HCT116 (cell line): Measurements from ENCODE around the gene RNASET2.

Source experiments
- FOSL1 ChIP-seq: IDR thresholded peaks from 2 replicates; pipeline ENCODE4 v1.6.1; 2012; ENCODE audit warnings: low read depth
- MAX ChIP-seq: IDR thresholded peaks from 2 replicates; pipeline ENCODE4 v1.6.1; 2012
- POLR2A ChIP-seq: IDR thresholded peaks from 2 replicates; pipeline ENCODE4 v1.7.0; 2011; ENCODE audit warnings: borderline replicate concordance; ENCODE audit not compliant: insufficient read depth, insufficient read length; ENCODE audit errors: extremely low read depth
- YY1 ChIP-seq: IDR thresholded peaks from 2 replicates; pipeline ENCODE4 v1.6.1; 2011; ENCODE audit warnings: low read length, low read depth, moderate library complexity, mild to moderate bottlenecking; ENCODE audit not compliant: insufficient replicate concordance; ENCODE audit errors: extremely low read depth
- ZNF274 ChIP-seq: fragments of 200-500 bp; sonication (Bioruptor generic); IDR thresholded peaks from 2 replicates; pipeline ENCODE4 v1.6.1; 2014; ENCODE audit warnings: mild to moderate bottlenecking, low read depth, low read length, inconsistent platforms
- TF ChIP-seq, protein P1 (sequence below), 3 experiments: fragments of 200-600 bp in 1 of 3; sonication (generic) in 1 of 3; IDR thresholded peaks in 2 of 3; conservative IDR thresholded peaks in 1 of 3; 2 replicates each; pipeline ENCODE4 v1.5.1; 2012 to 2017; ENCODE audit warnings: low read depth in 2 of 3, low read length in 2 of 3, antibody characterized with exemption in 1 of 3, borderline replicate concordance in 1 of 3, control low read depth in 1 of 3, mild to moderate bottlenecking in 1 of 3, mixed read lengths in 1 of 3, mixed run types in 1 of 3, moderate library complexity in 1 of 3; ENCODE audit not compliant: insufficient read depth in 1 of 3

DNA sequence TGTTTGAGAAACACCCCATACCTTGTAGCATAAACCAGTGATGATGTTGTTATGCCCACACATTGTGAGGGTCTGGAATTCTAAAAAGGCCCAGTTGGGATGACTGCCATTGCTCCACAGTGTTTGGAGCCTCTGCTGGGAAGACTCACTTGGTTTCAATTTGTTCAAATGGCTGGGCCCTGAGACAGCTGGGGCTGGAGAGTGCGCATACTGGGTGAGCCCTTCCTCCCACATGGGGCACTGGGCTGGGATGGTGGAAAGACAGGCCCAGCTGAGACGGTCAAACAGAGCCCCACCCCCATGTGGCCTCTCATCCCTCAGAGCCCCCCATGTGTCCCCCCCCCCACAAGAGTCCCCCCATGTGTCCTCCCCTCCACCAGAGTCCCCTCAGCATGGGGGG is 20.3 kb upstream of the RNASET2 start:
- TF ChIP-seq, protein P1, sequence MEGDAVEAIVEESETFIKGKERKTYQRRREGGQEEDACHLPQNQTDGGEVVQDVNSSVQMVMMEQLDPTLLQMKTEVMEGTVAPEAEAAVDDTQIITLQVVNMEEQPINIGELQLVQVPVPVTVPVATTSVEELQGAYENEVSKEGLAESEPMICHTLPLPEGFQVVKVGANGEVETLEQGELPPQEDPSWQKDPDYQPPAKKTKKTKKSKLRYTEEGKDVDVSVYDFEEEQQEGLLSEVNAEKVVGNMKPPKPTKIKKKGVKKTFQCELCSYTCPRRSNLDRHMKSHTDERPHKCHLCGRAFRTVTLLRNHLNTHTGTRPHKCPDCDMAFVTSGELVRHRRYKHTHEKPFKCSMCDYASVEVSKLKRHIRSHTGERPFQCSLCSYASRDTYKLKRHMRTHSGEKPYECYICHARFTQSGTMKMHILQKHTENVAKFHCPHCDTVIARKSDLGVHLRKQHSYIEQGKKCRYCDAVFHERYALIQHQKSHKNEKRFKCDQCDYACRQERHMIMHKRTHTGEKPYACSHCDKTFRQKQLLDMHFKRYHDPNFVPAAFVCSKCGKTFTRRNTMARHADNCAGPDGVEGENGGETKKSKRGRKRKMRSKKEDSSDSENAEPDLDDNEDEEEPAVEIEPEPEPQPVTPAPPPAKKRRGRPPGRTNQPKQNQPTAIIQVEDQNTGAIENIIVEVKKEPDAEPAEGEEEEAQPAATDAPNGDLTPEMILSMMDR (IDR thresholded peaks at IDR 0.05 in 2 of 3, conservative IDR thresholded peaks at IDR 0.05 in 1 of 3; ENCODE audit: borderline replicate concordance in 1 of 3, insufficient read depth in 1 of 3, low read depth in 2 of 3, low read length in 2 of 3): no peak
- TF ChIP-seq POLR2A: no peak
- TF ChIP-seq MAX: no peak
- TF ChIP-seq YY1: no peak
- no peak for TF ChIP-seq ZNF274
- no peak for TF ChIP-seq FOSL1
